GM18517 (cell line): Measurements from ENCODE around the gene CRB1.

Source experiments
- ATAC-seq: cut with Tn5 transposase; IDR thresholded peaks from one replicate; pipeline ENCODE4 v1.9.1; 2021; ENCODE audit warnings: mild to moderate bottlenecking, moderate library complexity; ENCODE audit not compliant: unreplicated experiment

CRB1 gene

GRCh38 chr1:197268012-197268411 is at the start of gene CRB1:
Gene CRB1, plus strand, starts transcription at chr1:197268252. Its CDS starts 161 bp downstream, at chr1:197268413.
- no peak for ATAC-seq

DNA sequence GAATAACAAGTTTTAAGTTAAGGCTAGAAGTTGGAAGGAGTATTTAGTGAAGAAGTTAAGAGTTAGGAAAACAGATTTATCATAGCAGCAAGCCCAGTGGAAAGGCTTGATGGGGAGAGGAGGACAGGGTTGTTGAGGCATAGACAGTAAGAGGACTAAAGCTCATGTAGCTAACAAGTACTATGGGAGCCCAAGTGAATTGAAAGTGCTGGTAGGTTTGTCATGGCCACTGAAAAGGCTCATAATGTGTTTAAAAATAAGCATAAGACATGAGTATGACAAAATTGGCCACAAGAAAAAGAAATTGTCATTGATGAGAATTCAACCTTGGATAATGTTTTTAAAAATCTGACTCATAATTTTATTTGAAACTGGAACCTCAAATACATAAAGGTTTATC is 49.2 kb upstream of the CRB1 start:
- no peak for ATAC-seq

- no peak for ATAC-seq
Observed at GRCh38 chr1:197222025-197222685, 45.9 kb upstream of the CRB1 start.

- no peak for ATAC-seq
Observed at GRCh38 chr1:197222780-197223179, 45.3 kb upstream of the CRB1 start.

DNA sequence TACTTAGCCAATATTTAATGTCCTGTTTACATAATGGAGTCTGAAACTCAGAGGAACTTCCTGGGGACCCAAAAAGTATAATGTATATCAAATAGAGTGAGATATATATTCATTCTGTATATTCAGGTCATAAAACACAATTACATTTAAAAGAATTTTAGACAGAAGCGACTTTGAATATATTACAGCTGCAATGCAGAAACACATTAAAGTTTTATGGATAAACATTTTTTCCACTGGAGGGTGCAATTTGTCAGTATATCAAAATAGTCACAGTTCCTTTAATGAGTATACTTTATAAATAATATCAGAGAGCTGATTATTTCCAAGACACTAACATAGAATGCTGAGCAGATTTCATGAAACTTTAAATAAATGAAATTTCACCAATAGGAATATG is 43.9 kb upstream of the CRB1 start:
- ATAC-seq = no peak

GRCh38 chr1:197225611-197226010 is 42.4 kb upstream of the CRB1 start:
- no peak for ATAC-seq

DNA sequence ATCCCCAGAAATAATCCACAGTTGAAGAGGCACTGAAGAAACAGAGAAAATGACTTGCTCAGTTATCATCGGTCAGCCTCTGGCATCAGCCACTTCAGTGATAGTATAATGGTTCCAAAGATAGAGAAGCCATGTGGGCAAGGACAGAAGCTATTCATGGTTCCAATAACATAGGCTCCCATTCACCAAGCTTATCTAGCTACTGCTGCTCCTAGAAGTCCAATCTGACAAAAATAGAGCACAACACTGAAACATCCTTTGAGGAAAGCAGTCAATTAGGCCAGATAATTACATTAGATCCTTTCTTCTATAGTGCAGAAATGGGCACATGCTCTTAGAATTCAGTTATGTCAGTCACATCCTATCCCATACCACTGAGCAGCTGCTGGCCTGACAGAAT is 33.5 kb upstream of the CRB1 start:
- ATAC-seq = no peak

- ATAC-seq = no peak
Observed at GRCh38 chr1:197235355-197235754, 32.7 kb upstream of the CRB1 start.

DNA sequence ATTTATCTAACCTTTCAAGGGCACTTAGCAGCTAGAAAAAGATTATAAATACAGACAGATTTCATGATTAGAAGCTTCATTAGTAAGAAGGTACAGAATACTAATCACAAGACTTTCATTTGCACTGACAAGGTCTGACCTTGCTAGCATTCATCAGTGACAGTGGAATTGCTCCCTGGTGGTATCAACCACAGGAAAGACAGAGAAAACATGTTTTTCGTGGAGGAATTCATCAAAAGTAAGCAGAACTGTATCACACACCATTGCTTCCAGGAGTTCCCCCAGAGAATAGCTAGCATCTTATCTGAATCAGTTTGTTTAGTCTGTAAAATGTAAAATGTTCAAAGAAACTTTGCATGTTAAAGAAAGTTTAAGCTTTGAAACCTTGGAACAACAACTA is 20.6 kb upstream of the CRB1 start:
- ATAC-seq = no peak

DNA sequence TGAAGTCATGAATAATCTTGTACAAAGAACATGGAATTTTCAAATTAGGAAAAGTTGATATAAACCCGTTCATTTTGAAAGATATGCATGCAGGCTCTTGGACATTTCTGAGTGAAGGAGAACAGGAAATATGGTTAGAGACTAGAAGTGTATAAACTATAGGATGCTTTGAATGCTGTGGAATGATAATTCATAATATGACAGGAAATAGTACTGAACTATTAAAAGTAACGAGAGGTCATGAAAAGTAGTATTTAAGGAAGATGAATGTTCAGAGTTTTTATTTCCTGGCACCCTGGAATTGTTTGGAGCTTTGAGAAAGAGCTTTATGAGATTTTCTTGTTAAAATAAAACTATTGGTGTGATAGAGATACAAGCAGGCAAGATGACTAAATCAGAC is 18.7 kb upstream of the CRB1 start:
- no peak for ATAC-seq

- ATAC-seq = no peak
Observed at GRCh38 chr1:197250616-197251015, 17.4 kb upstream of the CRB1 start.

DNA sequence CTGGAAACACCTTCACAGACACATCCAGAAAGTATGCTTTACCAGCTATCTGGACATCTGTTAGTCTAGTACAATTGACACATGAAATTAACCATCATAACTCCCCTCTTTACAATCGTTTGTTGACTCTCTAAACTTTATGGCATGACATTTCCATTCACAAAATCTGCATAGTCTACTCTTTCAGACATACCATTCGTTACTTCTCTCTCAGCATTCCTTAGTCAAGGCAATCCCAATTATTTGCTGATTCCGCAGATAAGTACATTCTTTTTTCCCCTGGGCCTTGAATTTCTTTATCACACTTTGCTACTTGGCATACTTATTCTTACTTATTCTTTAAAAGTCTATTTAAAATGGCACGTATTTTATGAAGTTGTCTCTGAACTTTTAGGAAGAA is 15.1 kb upstream of the CRB1 start:
- no peak for ATAC-seq

DNA sequence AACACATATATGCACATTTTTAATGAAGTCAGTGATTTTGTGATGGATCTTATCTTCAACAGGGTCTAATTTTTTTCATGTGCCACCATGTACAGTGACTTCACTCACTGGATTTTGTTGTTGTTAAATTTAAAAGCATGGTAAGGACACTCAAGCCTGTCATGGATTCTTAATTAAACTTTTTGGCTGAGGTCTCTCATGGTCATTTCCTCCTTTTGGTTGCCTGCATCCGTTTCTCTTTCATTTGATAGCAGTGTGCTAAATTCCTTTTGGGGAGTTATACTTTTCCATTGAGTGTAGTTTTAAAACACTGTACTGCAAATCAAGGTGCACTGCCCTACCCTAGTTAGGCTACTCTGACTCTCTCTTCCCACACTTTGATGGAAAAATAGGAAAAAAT is 13.2 kb upstream of the CRB1 start:
- no peak for ATAC-seq

DNA sequence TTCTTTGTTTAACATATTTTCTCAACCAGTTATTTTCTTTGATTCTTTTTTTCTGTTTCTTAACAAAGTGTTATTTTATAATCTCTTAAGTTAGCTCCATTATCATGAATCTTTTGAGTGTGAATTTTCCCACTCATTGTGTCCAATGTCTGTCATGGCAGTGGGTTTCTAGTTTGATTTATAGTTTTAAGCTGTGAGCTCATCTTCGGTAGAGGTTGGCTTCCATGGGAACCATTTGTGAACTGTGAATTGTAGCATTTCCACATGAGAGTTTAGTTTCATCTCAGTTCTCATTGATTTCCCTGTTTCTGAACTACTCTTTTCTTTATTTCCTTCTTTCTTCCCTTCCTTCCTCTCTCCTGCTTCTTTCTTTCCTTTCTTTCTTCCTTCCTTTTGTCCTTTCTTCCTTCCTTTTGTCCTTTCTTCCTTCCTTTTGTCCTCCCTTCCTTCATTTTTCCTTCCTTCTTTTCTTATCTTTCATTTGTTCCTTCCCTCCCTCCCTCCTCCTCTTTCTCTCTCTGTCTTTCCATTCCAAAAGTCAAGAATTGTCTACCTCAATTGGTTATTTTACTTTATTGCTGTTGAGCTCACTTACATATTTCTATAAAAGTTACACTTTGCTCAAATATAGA is 3.0 kb upstream of the CRB1 start:
- ATAC-seq = no peak

- no peak for ATAC-seq
Observed at GRCh38 chr1:197269053-197269452, 1.0 kb downstream of the CRB1 start.

GRCh38 chr1:197272791-197273190 is 4.7 kb downstream of the CRB1 start:
- ATAC-seq = no peak

GRCh38 chr1:197277166-197277565 is 9.1 kb downstream of the CRB1 start:
- ATAC-seq = no peak

- ATAC-seq = no peak
Observed at GRCh38 chr1:197284325-197284724, 16.3 kb downstream of the CRB1 start.

DNA sequence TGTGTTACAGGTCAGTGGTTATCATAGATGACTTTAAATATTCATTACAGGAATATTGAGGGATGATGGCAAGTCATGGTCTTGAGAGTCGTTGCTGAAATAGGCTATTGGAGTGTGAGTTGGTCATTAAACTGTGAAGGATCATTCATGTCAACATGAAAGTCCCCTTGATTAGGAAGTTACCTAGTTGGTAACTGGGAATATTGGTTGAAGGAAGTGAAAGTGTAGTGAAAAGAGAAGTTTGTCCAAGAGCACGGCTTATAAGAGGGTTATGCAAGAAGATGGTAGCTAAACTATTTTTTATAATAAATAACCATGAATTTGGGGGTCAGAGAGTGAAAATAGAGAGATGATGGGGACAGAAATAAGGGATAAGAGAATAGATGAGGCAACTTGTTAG is 16.9 kb downstream of the CRB1 start:
- ATAC-seq = no peak

GRCh38 chr1:197285526-197286205 is 17.6 kb downstream of the CRB1 start:
- ATAC-seq = no peak

DNA sequence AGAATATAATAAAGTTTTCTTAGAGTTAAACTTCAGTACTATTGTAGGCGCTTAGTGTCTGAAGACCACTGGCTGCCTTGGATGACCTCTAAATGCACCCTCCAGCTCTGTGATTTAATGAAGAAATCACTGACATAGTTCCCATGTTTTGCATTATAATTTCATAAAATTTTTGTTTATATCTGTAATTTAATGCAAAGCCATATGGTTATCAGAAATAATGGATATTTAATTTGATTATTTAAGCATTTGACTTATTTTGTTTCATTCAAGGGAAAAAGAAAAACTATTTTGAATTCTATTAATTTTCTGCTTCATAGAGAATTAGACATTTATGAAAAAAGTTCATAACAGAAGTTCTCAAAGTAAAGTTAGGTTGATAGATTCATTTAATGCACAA is 18.6 kb downstream of the CRB1 start:
- ATAC-seq = no peak

GRCh38 chr1:197287863-197288262 is 19.8 kb downstream of the CRB1 start:
- no peak for ATAC-seq
